Stimulated activated CD8-positive, alpha-beta memory T cell treated with anti-CD3 and anti-CD28 coated beads, Interleukin-15, amount 100 ng/mL, for 24 hours (primary cell): ENCODE results near the gene ZNF570.

Experiments
- DNase-seq: peaks from one replicate; pipeline ENCODE4 v3.0.0-alpha.2; 2020; ENCODE audit warnings: low read depth

The ZNF570 gene

GRCh38 chr19:37468961-37469777 is at the start of gene ZNF570:
ZNF570 (plus strand) TSS chr19:37469356; CDS start chr19:37470355, 999 bp downstream.
- peak; percentile 62 for DNase-seq

GRCh38 chr19:37452500-37453245 is 16.5 kb upstream of the ZNF570 start:
- DNase-seq, result no peak

GRCh38 chr19:37466277-37466797 is 2.8 kb upstream of the ZNF570 start:
- no peak for DNase-seq

DNA sequence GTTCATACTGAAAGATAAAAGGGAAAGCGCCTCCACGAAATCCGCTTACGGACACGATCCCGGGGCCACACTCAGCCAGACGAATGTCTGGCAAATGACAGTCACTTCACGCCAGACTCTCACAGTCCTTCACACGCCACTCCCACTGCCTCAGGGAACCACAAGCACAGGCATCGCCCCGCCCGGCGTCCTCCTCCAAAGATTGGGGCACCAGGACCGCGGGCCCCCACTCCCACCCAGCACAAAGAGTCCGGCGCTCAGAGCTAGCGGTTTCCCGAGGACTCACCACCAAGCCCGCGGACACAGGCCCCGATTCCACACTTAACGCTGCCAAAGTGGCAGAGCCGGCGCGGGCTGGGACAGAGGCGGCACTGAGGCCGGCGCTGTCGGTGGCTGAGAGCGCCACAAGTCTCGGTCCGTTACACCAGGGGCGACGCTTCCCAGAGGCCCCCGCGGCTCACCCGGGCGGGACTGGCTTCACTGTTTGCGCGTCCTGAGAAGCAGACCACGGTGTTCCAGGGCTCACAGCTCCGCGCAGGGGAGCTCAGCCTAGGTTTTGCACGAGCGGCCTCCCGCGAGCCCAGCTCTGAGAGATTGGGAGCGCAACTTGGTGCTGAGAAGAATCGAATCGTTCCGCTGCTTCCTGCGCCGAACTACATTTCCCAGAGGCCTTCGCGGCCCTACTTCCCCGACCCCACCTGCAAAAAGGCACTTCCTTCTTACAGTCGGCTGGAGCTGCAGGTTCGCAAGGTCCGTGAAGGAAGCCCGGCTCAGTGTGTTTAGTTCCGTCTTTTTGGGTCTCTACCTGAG is 2.2 kb upstream of the ZNF570 start, which contains the start of gene ZNF569:
Gene ZNF569 (minus strand): TSS at position 647 of the 810 bp plus-strand sequence. CDS start 22,523 bp downstream, outside the sequence.
- peak; percentile 59 for DNase-seq

DNA sequence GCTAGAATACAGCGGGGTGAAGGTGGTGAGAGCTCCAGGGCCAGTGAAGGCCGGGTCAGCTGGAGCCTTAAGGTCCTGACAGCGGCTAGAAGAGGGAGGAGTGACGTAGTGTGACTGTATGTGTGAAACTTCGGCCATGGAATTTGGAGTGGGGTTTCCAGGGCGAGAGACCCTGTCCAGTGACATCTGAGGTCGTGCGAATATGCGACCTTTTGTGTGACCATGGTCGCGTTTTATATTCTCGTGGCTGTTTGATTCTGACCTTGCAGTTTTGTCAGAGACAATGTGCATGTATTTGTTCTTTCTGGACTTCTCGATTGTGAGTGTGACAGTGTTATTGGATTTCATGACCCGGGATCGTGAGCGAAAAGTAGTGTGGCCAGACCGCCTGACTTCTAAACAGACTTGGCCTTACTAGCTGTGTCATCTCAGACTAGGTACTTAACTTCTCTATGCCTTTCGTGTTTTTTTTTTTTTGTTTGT is 1.5 kb upstream of the ZNF570 start:
- no peak for DNase-seq

GRCh38 chr19:37470216-37470615 is 1.1 kb downstream of the ZNF570 start:
- DNase-seq, result no peak

DNA sequence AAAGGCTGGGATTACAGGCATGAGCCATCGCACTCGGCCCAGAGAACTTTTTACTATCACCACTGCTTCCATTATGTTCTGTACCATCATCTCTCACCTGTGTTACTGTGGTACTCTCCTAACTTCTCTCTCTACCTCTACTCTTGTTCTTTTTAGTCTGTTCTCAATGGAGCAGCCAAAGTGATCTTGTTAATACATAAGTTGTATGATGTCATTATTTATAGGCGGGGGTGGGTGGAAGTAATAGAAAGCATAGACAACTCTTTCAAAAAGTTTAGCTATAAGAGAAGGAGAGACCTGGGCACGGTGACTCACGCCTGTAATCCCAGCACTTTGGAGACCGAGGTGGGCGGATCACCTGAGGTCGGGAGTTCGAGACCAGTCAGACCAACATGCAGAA is 3.0 kb downstream of the ZNF570 start:
- no peak for DNase-seq

- DNase-seq, result no peak
These were observed 15.4 kb downstream of the ZNF570 start for GRCh38 chr19:37484406-37485168.

GRCh38 chr19:37492213-37492612 is 23.1 kb downstream of the ZNF570 start:
- no peak for DNase-seq

DNA sequence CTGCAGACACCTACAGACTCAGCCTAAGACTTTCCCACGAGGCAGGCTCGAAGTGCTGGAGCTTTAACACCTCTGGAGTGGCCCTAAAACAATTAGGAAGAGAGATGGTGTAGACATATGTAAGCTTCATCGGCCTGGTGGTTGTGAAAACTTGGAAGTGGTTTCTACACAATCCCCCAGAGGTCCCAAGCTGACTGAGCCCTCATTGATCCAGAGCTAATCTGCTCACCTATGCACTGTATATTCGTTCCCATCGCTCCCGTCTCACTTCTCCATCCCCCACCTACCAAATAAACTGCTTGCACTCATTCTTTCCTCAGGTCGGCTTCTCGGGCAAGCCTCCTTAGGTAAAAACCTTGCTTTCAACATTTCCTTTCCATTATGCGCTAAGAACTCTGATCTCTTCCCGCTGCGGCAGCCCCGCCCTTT is 36.8 kb downstream of the ZNF570 start:
- DNase-seq, result no peak

DNA sequence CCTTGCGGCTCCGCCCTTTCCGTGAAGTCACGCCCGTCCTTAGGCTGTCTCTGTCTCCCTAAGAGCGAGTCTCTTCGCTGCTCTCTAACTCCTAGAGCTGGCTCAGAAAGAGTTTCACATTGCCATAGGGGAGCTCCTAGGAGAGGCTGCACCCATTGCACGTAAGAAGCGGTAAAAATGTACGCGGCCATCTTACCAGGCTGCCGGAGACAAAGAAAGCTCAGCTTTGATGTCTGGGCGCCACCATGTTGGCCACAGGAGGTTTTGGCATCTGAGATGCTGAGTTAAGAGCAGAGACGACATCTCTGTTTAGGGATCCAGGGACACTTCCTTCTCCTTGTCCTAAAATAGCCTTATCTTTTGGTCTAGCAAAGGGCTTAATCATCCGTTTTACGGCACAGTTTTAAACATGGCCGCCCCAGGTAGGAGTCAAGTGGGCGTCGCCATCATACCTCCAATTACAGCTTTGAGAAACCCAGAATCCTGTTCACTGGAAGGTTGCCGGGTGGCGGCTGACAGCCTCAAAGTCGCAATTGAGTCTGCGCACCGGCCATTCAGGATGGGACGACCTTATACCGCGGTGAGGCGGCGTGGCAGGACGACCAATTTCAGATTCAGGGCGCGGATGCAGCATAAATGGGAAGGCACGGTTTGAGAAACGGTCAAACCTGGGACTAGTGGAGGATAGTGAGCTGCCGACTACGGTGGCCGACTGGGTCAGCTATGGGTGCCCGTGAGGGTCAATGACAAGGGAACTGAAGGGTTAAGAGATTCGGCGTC is 37.4 kb downstream of the ZNF570 start, which contains the start of gene ZNF793:
Gene ZNF793 (plus strand): TSS at position 553 of the 780 bp plus-strand sequence. CDS start 16,501 bp downstream, outside the sequence.
- peak; percentile 59 for DNase-seq

- no peak for DNase-seq
These were observed 38.0 kb downstream of the ZNF570 start for GRCh38 chr19:37507167-37507464.

DNA sequence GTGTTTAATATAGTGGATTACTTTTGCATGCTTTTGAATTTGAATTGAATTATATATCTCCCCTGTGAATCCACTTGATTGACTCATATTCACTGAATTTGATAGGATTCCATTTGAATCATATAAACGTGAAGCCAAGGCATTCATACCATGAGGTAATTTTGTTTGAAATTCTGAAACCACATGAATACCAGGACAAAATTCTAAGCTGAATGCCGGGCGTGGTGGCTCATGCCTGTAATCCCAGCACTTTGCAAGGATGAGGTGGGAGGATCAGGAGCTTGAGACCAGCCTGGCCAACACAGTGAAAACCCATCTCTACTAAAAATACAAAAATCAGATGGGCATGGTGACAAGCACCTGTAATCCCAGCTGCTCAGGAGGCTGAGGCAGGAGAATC is 42.0 kb downstream of the ZNF570 start:
- no peak for DNase-seq

DNA sequence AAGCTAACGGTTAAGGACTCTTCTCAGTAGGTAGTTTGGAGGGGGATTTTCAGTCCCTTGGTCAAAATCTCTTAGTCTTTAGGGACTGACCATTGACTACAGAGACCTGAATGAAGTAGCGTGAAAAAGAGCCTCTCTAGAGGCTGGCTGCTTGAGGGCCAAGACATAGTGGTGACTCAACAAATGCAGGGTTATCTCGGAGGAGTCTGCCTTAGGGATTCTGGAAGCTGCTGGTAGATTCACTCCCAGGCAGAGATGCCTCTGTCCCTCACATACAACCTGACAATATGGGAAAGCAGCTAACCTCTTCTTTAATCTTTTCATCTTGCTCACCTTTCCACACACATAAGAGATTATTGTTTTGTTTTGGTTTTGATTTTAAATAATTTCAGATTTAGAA is 42.7 kb downstream of the ZNF570 start:
- no peak for DNase-seq

DNA sequence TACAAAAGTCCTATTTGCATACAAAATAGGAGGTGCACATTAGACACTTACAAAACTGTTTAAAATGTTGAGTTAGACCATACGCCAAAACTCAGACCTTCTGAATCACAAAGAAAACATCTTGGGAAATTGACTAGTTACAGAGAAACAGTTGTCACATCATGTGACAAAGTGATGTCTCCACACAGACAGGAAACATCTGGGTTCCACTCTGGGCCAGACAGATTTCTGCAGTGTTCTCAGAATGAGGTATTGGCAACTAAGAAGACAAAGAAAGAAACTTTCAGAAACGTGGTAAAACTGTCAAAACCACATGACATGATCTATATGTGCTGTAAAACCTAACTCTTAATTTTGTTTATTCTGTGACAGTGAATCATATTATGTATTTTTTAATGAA is 44.2 kb downstream of the ZNF570 start:
- DNase-seq, result no peak

GRCh38 chr19:37519890-37520289 is 50.7 kb downstream of the ZNF570 start:
- DNase-seq, result no peak

GRCh38 chr19:37537391-37537947 is 68.3 kb downstream of the ZNF570 start:
- DNase-seq, result no peak
